ENCODE data around the gene PJVK.

The PJVK gene

GRCh38 chr2:178491612-178492011 is 40.4 kb downstream of the PJVK start:
- Mint-ChIP-seq H3K4me1 (no peaks in the 10 kb centered on the region), H3K36me3 (ENCODE audit: low read depth) (peaks cover 56% of the 10 kb centered on the region), H3K4me3 (no peak overlapping the region), H3K27me3 (ENCODE audit: low read depth, poor library complexity) (no peaks in the 10 kb centered on the region), H3K27ac (no peak overlapping the region), H3K9me3 (no peaks in the 10 kb centered on the region)
- no peak for TF ChIP-seq CTCF (IDR thresholded peaks at IDR 0.05)
- no peak for DNase-seq

DNA sequence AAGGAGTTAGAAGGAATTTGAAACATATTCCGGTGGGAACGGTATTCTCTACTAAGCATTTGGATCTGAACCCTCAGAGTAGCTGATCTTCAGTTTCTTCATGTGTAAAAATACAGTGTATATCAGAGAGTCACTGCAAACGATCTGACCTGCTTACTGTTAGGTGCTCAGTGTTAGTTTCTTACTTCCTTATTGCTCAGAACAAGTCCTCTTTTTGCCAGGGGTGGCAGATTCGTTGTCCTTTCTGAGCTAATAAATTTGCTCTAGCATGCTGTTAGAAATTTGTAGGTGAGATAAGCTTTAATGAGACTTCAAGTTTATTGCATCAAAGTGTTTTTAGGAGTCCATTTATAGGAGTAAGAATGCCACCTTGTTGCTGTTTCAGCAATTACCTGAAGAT is 44.9 kb downstream of the PJVK start:
- Mint-ChIP-seq H3K27me3 (ENCODE audit: low read depth, poor library complexity) (no peaks in the 10 kb centered on the region), H3K27ac (no peak overlapping the region), H3K4me3 (no peak overlapping the region), H3K36me3 (ENCODE audit: low read depth) (peaks cover 59% of the 10 kb centered on the region), H3K9me3 (no peaks in the 10 kb centered on the region), H3K4me1 (no peaks in the 10 kb centered on the region)
- DNase-seq, result no peak
- no peak for TF ChIP-seq CTCF (IDR thresholded peaks at IDR 0.05)

GRCh38 chr2:178498137-178498536 is 47.0 kb downstream of the PJVK start:
- H3K9me3 Mint-ChIP-seq, result no peaks in the 10 kb centered on the region
- H3K4me1 Mint-ChIP-seq, result no peaks in the 10 kb centered on the region
- H3K36me3 Mint-ChIP-seq (ENCODE audit: low read depth), result peaks cover 62% of the 10 kb centered on the region
- H3K27me3 Mint-ChIP-seq (ENCODE audit: low read depth, poor library complexity), result no peaks in the 10 kb centered on the region
- DNase-seq, result no peak
- TF ChIP-seq CTCF (IDR thresholded peaks at IDR 0.05), result no peak
- no peak overlapping the region for H3K27ac Mint-ChIP-seq
- no peak overlapping the region for H3K4me3 Mint-ChIP-seq

DNA sequence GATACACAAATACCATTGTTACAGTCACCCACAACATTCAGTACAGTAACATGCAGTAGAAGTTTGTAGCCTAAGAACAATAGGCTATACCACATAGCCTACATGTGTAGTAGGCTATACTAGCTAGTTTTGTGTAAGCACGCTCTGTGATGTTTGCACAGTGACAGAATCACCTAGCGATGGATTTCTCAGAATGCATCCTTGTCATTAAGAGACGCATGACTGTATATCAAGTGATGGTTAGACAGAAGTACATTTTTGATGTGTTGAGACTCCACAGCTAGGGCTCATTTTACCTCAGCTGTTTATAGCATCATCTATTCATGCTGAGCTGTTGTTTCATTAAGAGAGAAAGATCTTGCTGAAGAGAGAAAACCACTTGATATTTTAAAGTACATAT is 48.5 kb downstream of the PJVK start:
- peaks cover 63% of the 10 kb centered on the region for H3K36me3 Mint-ChIP-seq (ENCODE audit: low read depth)
- no peak overlapping the region for H3K27ac Mint-ChIP-seq
- H3K4me3 Mint-ChIP-seq, result no peak overlapping the region
- H3K4me1 Mint-ChIP-seq, result no peaks in the 10 kb centered on the region
- no peaks in the 10 kb centered on the region for H3K27me3 Mint-ChIP-seq (ENCODE audit: low read depth, poor library complexity)
- H3K9me3 Mint-ChIP-seq, result no peaks in the 10 kb centered on the region
- no peak for DNase-seq
- TF ChIP-seq CTCF (IDR thresholded peaks at IDR 0.05), result no peak

DNA sequence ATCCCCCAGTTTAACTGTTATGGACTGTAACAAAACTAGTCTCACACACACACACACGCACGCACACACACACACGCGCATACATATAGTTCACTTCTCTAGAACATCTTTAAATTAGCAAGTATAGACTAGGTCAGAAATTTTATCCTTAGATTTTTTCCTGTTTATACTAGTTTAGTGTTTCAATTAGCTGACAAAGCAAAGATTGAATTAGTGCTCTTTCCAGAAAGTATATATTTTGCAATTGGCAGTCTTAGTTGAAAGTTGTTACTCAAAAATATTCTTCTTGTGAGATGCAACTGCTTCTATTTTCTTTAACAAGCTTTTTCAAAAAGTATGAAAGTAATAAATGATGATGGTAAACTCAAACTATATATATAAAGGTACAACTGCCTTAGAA is 51.6 kb downstream of the PJVK start:
- H3K4me1 Mint-ChIP-seq, result no peaks in the 10 kb centered on the region
- DNase-seq, result no peak

More for the DNA sequence above, 51.6 kb downstream of the PJVK start:
- Mint-ChIP-seq H3K4me3 (no peak overlapping the region), H3K27me3 (ENCODE audit: low read depth, poor library complexity) (no peaks in the 10 kb centered on the region), H3K9me3 (no peaks in the 10 kb centered on the region), H3K27ac (no peak overlapping the region), H3K36me3 (ENCODE audit: low read depth) (peaks cover 35% of the 10 kb centered on the region)
- TF ChIP-seq CTCF (IDR thresholded peaks at IDR 0.05), result no peak

Data from nephron progenitor cell (in vitro differentiated cells).